Measurements from ENCODE around the gene DPP10.

GRCh38 chr2:114550895-114551793 lies 108.7 kb downstream of the DPP10 start:
- peak; percentile 78 for TF ChIP-seq CTCF (IDR thresholded peaks at IDR 0.05)
- no peak for TF ChIP-seq EZH2 (IDR thresholded peaks at IDR 0.05)
- no peak for TF ChIP-seq EZH2phosphoT487 (IDR thresholded peaks at IDR 0.05)

All from neural progenitor cell (in vitro differentiated cells).